ENCODE data around the gene KAZN.

Gene KAZN

DNA sequence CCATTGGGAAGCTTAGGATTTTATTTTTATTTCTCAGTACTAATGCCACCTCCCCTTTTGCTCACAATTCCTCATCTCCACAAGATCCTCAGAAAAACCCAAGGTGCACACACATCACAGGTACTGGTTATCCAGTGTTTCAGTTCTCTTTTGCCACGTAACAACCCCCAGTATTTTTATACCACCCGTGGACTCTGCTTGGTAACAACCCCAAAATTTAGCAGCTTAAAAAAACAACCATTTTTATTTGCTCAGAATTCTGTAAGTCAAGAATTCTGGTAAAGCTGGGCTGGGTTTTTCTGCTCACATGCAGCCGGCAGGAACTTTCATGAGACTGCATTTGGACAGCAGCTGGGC, 180.0 kb downstream of the KAZN start:
- no peak for DNase-seq

- no peak for DNase-seq
Measured at GRCh38 chr1:14778898-14779865, 180.7 kb downstream of the KAZN start.

- DNase-seq, result no peak
Measured at GRCh38 chr1:14780271-14780670, 181.8 kb downstream of the KAZN start.

GRCh38 chr1:14781811-14782210, 183.3 kb downstream of the KAZN start:
- DNase-seq, result no peak

GRCh38 chr1:14782741-14783591, 184.5 kb downstream of the KAZN start:
- no peak for DNase-seq

DNA sequence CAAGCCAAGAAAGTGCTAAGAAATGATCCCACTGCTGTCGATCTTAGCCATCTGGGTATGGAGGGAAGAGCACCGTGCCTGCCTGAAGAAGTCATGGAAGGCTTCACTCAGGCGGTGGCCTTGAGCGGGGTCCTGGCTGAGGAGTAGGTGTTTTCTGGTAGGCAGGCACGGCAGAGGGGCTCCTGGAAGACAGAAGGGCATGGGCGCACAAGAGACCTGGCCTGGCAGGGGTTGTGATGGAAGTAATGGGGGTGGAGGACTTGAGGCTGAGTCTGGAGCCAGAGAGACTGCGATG, 185.1 kb downstream of the KAZN start:
- no peak for DNase-seq

DNA sequence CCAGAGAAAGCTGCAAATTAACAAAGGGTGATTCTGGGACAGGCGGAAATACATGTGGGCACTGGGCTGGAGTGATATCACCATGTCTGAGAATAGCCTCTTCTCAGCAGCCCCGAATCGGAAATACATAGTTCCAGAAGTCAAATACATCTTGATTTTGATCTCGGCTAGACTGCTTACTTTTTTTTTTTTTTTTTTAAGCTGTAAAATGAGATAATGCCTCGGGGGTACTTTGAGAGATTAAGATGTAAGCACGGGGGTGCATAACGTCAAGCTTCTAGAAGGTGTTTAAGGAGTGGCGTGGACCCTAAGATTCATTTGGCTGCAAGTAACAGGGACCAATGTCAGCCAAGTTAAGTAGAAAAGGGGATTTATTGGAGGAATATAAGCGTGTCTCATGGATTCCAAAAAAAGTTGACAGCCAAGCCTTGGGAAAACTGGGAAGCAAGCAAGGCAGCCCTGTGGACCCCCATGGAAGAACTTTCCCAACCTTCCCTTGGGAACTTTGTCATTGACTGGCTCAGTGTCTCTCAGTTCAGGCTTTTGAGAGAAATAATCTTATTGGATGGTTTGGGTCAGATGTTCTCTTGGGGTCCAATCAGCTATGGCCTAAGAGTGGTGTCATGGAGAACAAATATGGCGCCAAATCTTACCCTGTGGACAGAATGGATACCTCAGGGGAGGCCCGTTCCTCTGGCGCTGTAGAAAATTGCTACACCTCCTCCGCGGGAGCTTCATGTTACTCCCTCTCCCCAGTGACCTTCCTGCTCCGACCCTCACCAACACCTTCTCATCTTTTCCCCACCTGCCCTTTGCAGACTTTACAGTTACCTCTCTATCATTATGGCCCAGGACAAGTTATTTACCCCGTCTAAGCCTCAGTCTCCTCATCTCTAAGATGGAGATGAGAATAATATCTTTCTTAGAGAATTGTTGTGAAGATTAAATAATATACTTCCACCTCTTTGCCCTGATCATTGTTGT, 186.6 kb downstream of the KAZN start:
- no peak for DNase-seq

- no peak for DNase-seq
Measured at GRCh38 chr1:14786109-14786675, 187.7 kb downstream of the KAZN start.

DNA sequence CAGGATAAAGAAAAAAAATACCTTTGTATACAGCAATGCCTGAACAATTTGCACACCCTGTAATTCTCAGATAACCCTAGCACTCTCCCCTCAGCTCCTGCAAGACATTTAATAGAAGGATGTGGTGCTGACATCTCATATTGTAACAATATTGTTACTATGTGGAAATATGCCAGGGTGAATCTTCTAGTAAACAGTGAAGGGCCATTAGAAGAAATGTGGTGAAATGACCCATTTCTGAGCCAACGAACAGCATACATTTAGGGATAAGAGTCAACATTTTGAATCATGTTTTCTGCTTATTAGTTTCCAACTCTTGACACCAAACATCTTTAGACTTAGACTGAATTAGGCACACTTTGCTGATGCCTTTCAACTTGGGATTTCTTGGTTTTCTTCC, 188.2 kb downstream of the KAZN start:
- DNase-seq, result no peak

DNA sequence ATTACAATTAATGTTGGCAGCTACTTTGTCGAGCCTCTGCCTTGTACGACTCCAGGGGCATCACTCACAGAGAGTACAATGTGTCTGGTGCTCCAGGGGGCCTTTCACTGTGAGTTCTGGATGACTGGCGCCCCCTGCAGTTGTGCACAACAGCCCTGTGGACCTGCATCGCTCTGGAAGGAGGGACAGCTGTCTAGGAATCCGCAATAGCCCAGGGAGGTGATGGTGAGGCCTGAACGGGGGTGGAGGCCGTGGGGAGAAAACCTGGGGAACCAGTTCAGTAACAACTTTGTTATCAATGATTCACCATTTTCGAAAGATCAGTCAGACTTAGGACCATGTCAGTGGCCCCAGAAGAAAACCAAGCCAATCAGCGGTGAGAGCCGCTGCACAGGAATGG, 189.1 kb downstream of the KAZN start:
- no peak for DNase-seq

- DNase-seq, result no peak
Measured at GRCh38 chr1:14788080-14788479, 189.6 kb downstream of the KAZN start.

DNA sequence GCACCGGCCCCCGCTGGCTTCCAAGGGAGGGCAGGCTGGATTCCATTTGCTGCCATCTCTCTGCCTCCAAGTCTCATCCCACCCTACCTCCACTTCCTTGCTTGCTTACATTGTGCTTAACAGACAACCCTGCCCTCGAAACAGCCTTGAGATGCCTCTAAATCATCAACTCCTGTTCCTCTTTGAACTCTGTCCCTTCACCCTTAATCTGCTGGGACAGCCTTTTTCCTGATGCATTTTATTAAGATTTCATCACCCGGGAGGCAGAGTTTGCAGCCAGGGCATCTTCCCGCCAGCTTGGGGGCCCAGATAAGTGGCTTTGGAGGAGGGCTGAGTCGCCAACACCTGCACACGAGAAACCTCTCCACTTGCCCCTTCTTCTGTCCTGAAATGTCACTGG, 192.5 kb downstream of the KAZN start:
- DNase-seq, result no peak

GRCh38 chr1:14791654-14792053, 193.2 kb downstream of the KAZN start:
- DNase-seq, result no peak

DNA sequence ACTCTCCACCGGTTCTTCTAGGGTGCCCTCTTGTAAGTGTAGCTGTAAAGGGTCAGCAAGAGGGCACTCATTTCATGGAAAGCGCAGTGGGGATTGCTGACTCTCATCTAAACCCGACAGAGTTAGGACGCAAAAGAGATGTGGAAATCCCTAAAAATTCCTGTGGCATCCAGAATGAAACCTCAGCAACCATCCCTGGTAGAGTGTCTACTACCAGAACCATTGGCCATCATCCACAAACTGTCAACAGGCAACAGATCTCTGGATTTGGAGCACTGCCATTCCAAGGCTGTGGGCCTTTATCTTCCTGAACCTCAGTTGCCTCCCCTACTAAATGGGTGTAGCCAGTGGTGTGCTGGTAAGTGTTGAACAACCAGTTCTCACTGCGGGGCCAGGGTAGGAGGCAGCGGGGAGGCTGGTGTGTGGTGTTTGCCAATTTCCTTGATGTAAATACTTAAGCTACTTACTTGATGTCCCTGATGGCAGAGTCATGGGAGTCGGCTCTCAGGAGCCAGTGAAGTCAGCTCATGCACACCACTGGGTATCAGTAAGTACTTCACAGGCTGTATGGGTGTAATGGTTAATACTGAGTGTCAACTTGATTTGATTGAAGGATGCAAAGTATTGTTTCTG, 195.8 kb downstream of the KAZN start:
- DNase-seq, result no peak

DNA sequence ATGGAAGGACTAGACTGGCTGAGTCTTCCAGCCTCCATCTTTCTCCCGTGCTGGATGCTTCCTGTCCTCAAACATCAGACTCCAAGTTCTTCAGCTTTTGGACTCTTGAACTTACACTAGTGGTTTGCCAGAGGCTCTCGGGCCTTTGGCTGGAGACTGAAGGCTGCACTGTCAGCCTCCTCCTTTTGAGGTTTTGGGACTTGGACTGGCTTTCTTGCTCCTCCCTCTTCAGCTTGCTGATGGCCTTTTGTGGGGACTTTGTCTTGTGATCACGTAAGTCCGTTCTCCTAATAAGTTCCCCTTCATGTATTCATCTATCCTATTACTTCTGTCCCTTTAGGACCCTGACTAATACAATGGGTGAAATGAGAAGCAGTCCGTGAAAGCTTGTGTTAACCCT, 196.4 kb downstream of the KAZN start:
- no peak for DNase-seq

DNA sequence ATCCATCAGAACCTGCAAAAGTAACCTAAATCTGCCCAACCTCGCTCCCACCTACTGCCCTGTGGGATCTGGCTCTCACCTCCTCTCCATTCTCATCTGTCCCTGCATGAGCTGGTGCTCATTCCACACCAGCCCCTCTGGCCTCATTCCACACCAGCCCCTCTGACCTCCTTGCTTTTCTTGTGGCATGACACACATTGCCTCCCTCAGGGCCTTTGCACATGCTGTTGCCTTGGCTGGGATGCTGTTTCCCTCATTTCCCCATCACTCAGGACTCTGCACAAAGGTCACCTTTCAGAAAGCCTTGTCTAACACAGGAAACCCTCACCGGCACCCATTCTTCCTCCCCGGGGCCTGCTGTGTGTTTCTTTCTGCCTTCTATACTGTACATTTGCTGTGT, 197.1 kb downstream of the KAZN start:
- no peak for DNase-seq

- DNase-seq, result no peak
Measured at GRCh38 chr1:14800014-14800413, 201.5 kb downstream of the KAZN start.

- DNase-seq, result no peak
Measured at GRCh38 chr1:14800500-14801076, 202.1 kb downstream of the KAZN start.

- DNase-seq, result no peak
Measured at GRCh38 chr1:14803002-14803789, 204.7 kb downstream of the KAZN start.

DNA sequence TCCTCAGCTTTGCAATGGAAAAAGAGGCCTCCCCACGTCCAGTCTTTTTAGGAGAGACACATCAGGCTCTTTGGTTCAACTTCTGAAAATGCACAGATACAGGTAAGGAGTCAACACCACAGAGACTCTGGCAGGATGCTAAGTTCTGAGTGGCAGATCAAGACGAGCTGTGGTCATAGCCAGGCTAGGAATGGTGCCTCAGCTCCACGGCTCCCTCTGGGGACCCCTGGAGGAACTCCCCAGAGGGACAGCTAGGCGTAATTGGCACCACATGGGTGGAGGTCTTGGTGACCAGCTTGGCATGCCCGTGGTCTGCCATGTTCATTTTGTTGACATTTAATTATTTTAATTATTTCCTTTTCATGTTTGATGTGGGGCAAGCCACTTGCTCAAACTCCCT, 206.1 kb downstream of the KAZN start:
- no peak for DNase-seq

DNA sequence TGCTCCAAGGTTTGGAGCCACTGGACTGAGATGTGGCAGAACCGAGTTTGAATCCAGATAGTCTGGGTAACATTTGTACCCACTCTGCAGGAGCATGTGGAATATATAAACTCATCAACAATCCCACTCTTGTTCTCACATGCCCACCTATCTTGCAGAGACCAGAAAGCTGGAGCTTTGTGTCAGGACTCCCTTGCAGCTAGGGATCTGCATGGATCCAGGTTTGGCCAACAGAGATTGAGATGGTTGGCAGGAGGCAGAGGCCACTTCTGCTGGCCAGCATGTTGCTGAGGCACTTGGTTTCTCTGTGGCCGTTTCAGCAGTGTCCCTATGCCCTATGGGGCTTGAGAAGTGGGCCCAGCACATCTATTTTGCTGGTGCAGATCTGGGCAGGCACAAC, 208.3 kb downstream of the KAZN start:
- no peak for DNase-seq
